Measurements from ENCODE around the gene H1-8. TPM values are rescaled to one million over a fixed set of nuclear protein-coding genes. Genes with fewer than 3 reads are reported as not detected.
"Not testable (repeated sequence)": the region's sequence is repeated elsewhere in the genome, so short reads cannot be mapped to it uniquely, and the experiment has no call there.

H1-8 gene
- not detected for total RNA-seq

- WGBS, 2 donors: 83 to 84% methylated on average over 16 of the region's 16 CpGs
Measured at GRCh38 chr3:129543156-129543790, at the start of gene H1-8. Gene H1-8, plus strand, starts transcription at chr3:129543175. Its CDS starts 44 bp downstream, at chr3:129543219.

GRCh38 chr3:129493206-129493605 is 49.8 kb upstream of the H1-8 start:
- Histone ChIP-seq H3K4me1 (peaks cover 0 to 23% (median 11%) of the 10 kb centered on the region in 4 donors), H3K36me3 (peaks cover 0 to 44% (median 3%) of the 10 kb centered on the region in 3 donors), H3K4me3 (no peak overlapping the region), H3K27me3 (no peaks in the 10 kb centered on the region), H3K27ac (no peak overlapping the region), H3K9me3 (no peaks in the 10 kb centered on the region)
- TF ChIP-seq EP300 (IDR thresholded peaks at IDR 0.05) (no peak), CTCF (IDR thresholded peaks at IDR 0.05) (no peak), POLR2A (IDR thresholded peaks at IDR 0.05) (no peak)
- 70 to 95% methylated on average over 4 of the region's 4 CpGs for WGBS, 2 donors
- DNase-seq (ENCODE audit: low spot score in 2 of 2): no peak

More at GRCh38 chr3:129543156-129543790, at the start of gene H1-8:
- TF ChIP-seq POLR2A (IDR thresholded peaks at IDR 0.05) (no peak), CTCF (IDR thresholded peaks at IDR 0.05) (no peak), EP300 (IDR thresholded peaks at IDR 0.05) (no peak)
- no peaks in the 10 kb centered on the region for H3K9me3 ChIP-seq
- H3K4me1 ChIP-seq: no peaks in the 10 kb centered on the region
- no peak within 1 kb of the TSS for H3K4me3 ChIP-seq
- H3K36me3 ChIP-seq: no peaks in the 10 kb centered on the region
- DNase-seq (ENCODE audit: low spot score in 2 of 2): no peak
- H3K27ac ChIP-seq: no peak within 1 kb of the TSS
- H3K27me3 ChIP-seq: no peaks in the 10 kb centered on the region

GRCh38 chr3:129494499-129494898 is 48.5 kb upstream of the H1-8 start:
- H3K27ac ChIP-seq: peak overlapping the region in 3 of 4 donors; percentile 50 to 78 (median 78)
- H3K4me3 ChIP-seq; DNase-seq (ENCODE audit: low spot score in 2 of 2); H3K9me3 ChIP-seq; H3K27me3 ChIP-seq: not testable (repeated sequence)
- peaks cover 0 to 23% (median 11%) of the 10 kb centered on the region in 4 donors for H3K4me1 ChIP-seq
- 38% methylated on average over 5 of the region's 5 CpGs for WGBS, 2 donors
- H3K36me3 ChIP-seq: peaks cover 0 to 36% (median 3%) of the 10 kb centered on the region in 3 donors

GRCh38 chr3:129495006-129495639 is 47.9 kb upstream of the H1-8 start:
- WGBS, 2 donors: 53 to 55% methylated on average over 10 of the region's 10 CpGs
- not testable (repeated sequence) for DNase-seq (ENCODE audit: low spot score in 2 of 2); H3K27me3 ChIP-seq; H3K9me3 ChIP-seq; H3K4me3 ChIP-seq
- Histone ChIP-seq H3K36me3 (peaks cover 0 to 40% (median 3%) of the 10 kb centered on the region in 3 donors), H3K4me1 (peaks cover 0 to 22% (median 11%) of the 10 kb centered on the region in 4 donors), H3K27ac (peak overlapping the region in 3 of 4 donors; percentile 50 to 78 (median 78))
- peak in 1 of 2 donors; percentile 23 for TF ChIP-seq EP300 (IDR thresholded peaks at IDR 0.05)

- not testable (repeated sequence) for H3K9me3 ChIP-seq; H3K27me3 ChIP-seq; DNase-seq (ENCODE audit: low spot score in 2 of 2); H3K4me3 ChIP-seq
- Histone ChIP-seq H3K27ac (peak overlapping the region in 1 of 4 donors; percentile 1), H3K4me1 (peaks cover 0 to 15% (median 7%) of the 10 kb centered on the region in 4 donors), H3K36me3 (peaks cover 0 to 53% (median 0%) of the 10 kb centered on the region in 3 donors)
- WGBS, 2 donors: 94 to 97% methylated on average over 2 of the region's 2 CpGs
Measured at GRCh38 chr3:129497876-129498275, 45.1 kb upstream of the H1-8 start.

GRCh38 chr3:129498603-129499488 is 44.1 kb upstream of the H1-8 start:
- not testable (repeated sequence) for H3K9me3 ChIP-seq; H3K27me3 ChIP-seq; H3K4me3 ChIP-seq; DNase-seq (ENCODE audit: low spot score in 2 of 2)
- Histone ChIP-seq H3K4me1 (peaks cover 0 to 15% (median 7%) of the 10 kb centered on the region in 4 donors), H3K27ac (peak overlapping the region in 1 of 4 donors; percentile 67), H3K36me3 (peaks cover 0 to 53% (median 2%) of the 10 kb centered on the region in 3 donors)
- 53 to 70% methylated on average over 8 of the region's 8 CpGs for WGBS, 2 donors

- Histone ChIP-seq H3K27ac (peak overlapping the region in 1 of 4 donors; percentile 43), H3K36me3 (peaks cover 0 to 60% (median 3%) of the 10 kb centered on the region in 3 donors)
- 84 to 87% methylated on average over 13 of the region's 14 CpGs for WGBS, 2 donors
Measured at GRCh38 chr3:129499604-129500333, 43.2 kb upstream of the H1-8 start.

More at GRCh38 chr3:129499604-129500333, 43.2 kb upstream of the H1-8 start:
- not testable (repeated sequence) for H3K9me3 ChIP-seq; H3K4me3 ChIP-seq; H3K4me1 ChIP-seq; H3K27me3 ChIP-seq; DNase-seq (ENCODE audit: low spot score in 2 of 2)

All from tibial nerve (tissue), 4 donors.